SK-N-SH treated with all-trans-retinoic acid at 6 μM for 48 hours (cell line): ENCODE measurements around the gene HRH1.

Source experiments
- CSDC2 ChIP-seq: fragments of 250-450 bp; sonication (Bioruptor Pico); IDR thresholded peaks from 2 replicates; pipeline ENCODE4 v1.5.0; 2020; ENCODE audit warnings: mild to moderate bottlenecking, moderate library complexity
- PATZ1 ChIP-seq: fragments of 250-450 bp; sonication (Bioruptor Pico); IDR thresholded peaks from 2 replicates; pipeline ENCODE4 v1.8.0; 2020; ENCODE audit warnings: mild to moderate bottlenecking, moderate library complexity, borderline replicate concordance
- PPARA ChIP-seq: fragments of 250-450 bp; sonication (Bioruptor Pico); IDR thresholded peaks from 2 replicates; pipeline ENCODE4 v1.5.0; 2020; ENCODE audit warnings: mild to moderate bottlenecking, borderline replicate concordance
- RARB ChIP-seq: fragments of 250-450 bp; sonication (Bioruptor Pico); IDR thresholded peaks from 2 replicates; pipeline ENCODE4 v1.8.0; 2021; ENCODE audit warnings: mild to moderate bottlenecking, moderate library complexity
- TOX ChIP-seq: fragments of 250-450 bp; sonication (Bioruptor Pico); IDR thresholded peaks from 2 replicates; pipeline ENCODE4 v1.8.0; 2021; ENCODE audit warnings: mild to moderate bottlenecking, moderate library complexity, borderline replicate concordance
- ZC3H10 ChIP-seq: fragments of 250-450 bp; sonication (Bioruptor Pico); IDR thresholded peaks from 2 replicates; pipeline ENCODE4 v1.5.1; 2021; ENCODE audit warnings: mild to moderate bottlenecking, moderate library complexity
- ZFP3 ChIP-seq: fragments of 250-450 bp; sonication (Bioruptor Pico); IDR thresholded peaks from 2 replicates; pipeline ENCODE4 v1.5.0; 2020; ENCODE audit warnings: mild to moderate bottlenecking, moderate library complexity
- ZNF565 ChIP-seq: fragments of 450-650 bp; formaldehyde crosslinking; conservative IDR thresholded peaks from 2 replicates; pipeline ENCODE4 v1.5.0; 2020; ENCODE audit warnings: low read depth, mild to moderate bottlenecking, moderate library complexity
- ZNF70 ChIP-seq: fragments of 450-650 bp; formaldehyde crosslinking; IDR thresholded peaks from 2 replicates; pipeline ENCODE4 v1.5.0; 2020; ENCODE audit warnings: mild to moderate bottlenecking, moderate library complexity
- ZNF8 ChIP-seq: fragments of 450-650 bp; formaldehyde crosslinking; IDR thresholded peaks from 2 replicates; pipeline ENCODE4 v1.5.0; 2020; ENCODE audit warnings: mild to moderate bottlenecking, moderate library complexity
- TF ChIP-seq, protein P1 (sequence below): fragments of 250-450 bp; sonication (Bioruptor Pico); IDR thresholded peaks from 2 replicates; pipeline ENCODE4 v1.5.1; 2020; ENCODE audit warnings: low read depth, mild to moderate bottlenecking, moderate library complexity

- no peak for TF ChIP-seq PPARA (CRISPR knock-in tag)
- TF ChIP-seq, protein P1, sequence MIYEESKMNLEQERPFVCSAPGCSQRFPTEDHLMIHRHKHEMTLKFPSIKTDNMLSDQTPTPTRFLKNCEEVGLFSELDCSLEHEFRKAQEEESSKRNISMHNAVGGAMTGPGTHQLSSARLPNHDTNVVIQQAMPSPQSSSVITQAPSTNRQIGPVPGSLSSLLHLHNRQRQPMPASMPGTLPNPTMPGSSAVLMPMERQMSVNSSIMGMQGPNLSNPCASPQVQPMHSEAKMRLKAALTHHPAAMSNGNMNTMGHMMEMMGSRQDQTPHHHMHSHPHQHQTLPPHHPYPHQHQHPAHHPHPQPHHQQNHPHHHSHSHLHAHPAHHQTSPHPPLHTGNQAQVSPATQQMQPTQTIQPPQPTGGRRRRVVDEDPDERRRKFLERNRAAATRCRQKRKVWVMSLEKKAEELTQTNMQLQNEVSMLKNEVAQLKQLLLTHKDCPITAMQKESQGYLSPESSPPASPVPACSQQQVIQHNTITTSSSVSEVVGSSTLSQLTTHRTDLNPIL, result no peak
- no peak for TF ChIP-seq ZFP3 (CRISPR knock-in tag)
- TF ChIP-seq ZNF70, result no peak
- no peak for TF ChIP-seq ZNF8
- no peak for TF ChIP-seq RARB (CRISPR knock-in tag)
- no peak for TF ChIP-seq ZNF565 (CRISPR knock-in tag)
- TF ChIP-seq TOX (CRISPR knock-in tag), result no peak
- TF ChIP-seq ZC3H10 (CRISPR knock-in tag), result no peak
- TF ChIP-seq CSDC2 (CRISPR knock-in tag), result no peak
- no peak for TF ChIP-seq PATZ1 (CRISPR knock-in tag)
Measured at GRCh38 chr3:11224010-11224409, 69.7 kb downstream of the HRH1 start.
